Sigmoid colon (tissue), 4 donors: Measurements from ENCODE around the gene RXRA.

Source experiments
- CTCF ChIP-seq, 4 experiments: fragments of 450-650 bp in 3 of 4; fragments of 200-600 bp in 1 of 4; IDR thresholded peaks; one replicate each; pipeline ENCODE4 v1.5.1; 2016 to 2019; ENCODE audit warnings: antibody characterized with exemption in 4 of 4, mild to moderate bottlenecking in 3 of 4, moderate library complexity in 2 of 4
- EP300 ChIP-seq, 4 donors: sonication (generic); formaldehyde crosslinking; IDR thresholded peaks; one replicate each; pipeline ENCODE4 v1.6.1; 2017; ENCODE audit warnings: antibody characterized with exemption in 4 of 4
- POLR2A ChIP-seq, 2 donors: fragments of 450-650 bp; IDR thresholded peaks; one replicate each; pipeline ENCODE4 v1.6.1; 2016; ENCODE audit warnings: antibody characterized with exemption in 2 of 2, mild to moderate bottlenecking in 2 of 2, moderate library complexity in 2 of 2
- POLR2AphosphoS5 ChIP-seq, 4 donors: sonication (generic); formaldehyde crosslinking; IDR thresholded peaks; one replicate each; pipeline ENCODE4 v1.6.1; 2017; ENCODE audit warnings: antibody characterized with exemption in 4 of 4

GRCh38 chr9:134424818-134425217, 98.6 kb downstream of the RXRA start:
- TF ChIP-seq CTCF (IDR thresholded peaks at IDR 0.05): no peak
- TF ChIP-seq POLR2AphosphoS5 (IDR thresholded peaks at IDR 0.05): no peak
- no peak for TF ChIP-seq POLR2A (IDR thresholded peaks at IDR 0.05)
- TF ChIP-seq EP300 (IDR thresholded peaks at IDR 0.05): no peak
